Activated T-cell treated with anti-CD3 and anti-CD28 coated beads, Interleukin-2, amount 50 U/mL, for 4 hours (primary cell): ENCODE data around the gene GTF3A. TPM values are rescaled to one million over a fixed set of nuclear protein-coding genes. Genes with fewer than 3 reads are reported as not detected.

Experiments used
- ATAC-seq, 2 donors: fragments of 200-7000 bp; cut with Tn5 transposase; one replicate each; pipeline ENCODE4 v1.10.0; 2021
- DNase-seq: peaks from one replicate; pipeline ENCODE4 v3.0.0-alpha.2; 2020
- H3K27me3 Mint-ChIP-seq: one replicate; pipeline ENCODE4 v1.8.0; 2021; ENCODE audit warnings: low read depth, mixed read lengths
- H3K36me3 Mint-ChIP-seq: one replicate; pipeline ENCODE4 v1.8.0; 2022; ENCODE audit warnings: mixed read lengths; ENCODE audit not compliant: insufficient read depth
- H3K4me1 Mint-ChIP-seq: one replicate; pipeline ENCODE4 v1.8.0; 2021; ENCODE audit warnings: low read depth, mixed read lengths
- H3K4me3 Mint-ChIP-seq: one replicate; pipeline ENCODE4 v1.8.0; 2021; ENCODE audit warnings: mild to moderate bottlenecking, moderate library complexity, mixed read lengths
- H3K9me3 Mint-ChIP-seq: one replicate; pipeline ENCODE4 v1.8.0; 2021; ENCODE audit warnings: mixed read lengths
- total RNA-seq, 3 donors: library from RNA; stranded (reverse); gene quantifications; one replicate each; pipeline ENCODE4 v1.2.1, GENCODE V29; 2021

GTF3A gene
- total RNA-seq, 3 donors from 2014 or later: 203 to 279 (median 246) TPM

DNA sequence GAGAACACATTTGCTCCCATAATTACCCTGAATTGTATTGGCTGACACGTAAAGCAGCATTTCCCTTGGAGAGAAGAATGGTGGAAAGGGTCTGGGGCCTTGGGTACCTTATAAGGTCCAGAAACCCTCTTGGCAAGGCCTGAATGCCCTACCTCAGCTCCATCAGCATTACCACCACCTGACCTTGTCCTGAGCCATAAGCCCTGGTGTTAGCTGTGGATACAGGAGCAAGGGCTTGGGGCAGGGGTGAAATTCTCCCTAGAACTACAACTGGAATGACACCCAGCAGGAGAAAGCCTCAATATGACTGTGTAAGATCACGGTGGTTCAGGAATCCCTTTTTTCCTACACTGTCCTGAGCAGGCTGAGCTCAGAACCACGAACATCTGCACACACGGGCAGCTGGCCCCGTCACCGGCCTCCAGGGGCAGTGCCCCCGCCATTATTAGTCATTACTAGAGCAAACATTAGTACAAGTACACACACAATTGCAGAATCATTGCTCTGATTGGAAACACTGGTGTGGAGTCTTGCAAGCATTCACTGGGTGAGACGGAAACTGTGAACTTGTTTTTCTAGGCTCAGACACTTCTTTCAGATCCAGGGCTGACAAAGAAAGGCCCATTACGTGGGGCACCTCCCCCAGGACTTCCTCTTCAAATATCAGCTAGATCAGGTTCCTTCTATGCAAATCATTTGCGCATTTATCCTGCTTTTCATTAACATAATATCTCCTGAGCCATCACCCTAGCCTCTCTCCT is 52.7 kb downstream of the GTF3A start:
- H3K9me3 Mint-ChIP-seq: peaks cover under 1% of the 10 kb centered on the region
- DNase-seq: no peak
- no peaks in the 10 kb centered on the region for H3K36me3 Mint-ChIP-seq
- ATAC-seq: peak in 1 of 2 donors; percentile 61
- no peak overlapping the region for H3K4me3 Mint-ChIP-seq
- H3K27me3 Mint-ChIP-seq: peaks cover 2% of the 10 kb centered on the region
- H3K4me1 Mint-ChIP-seq: peaks cover 14% of the 10 kb centered on the region

DNA sequence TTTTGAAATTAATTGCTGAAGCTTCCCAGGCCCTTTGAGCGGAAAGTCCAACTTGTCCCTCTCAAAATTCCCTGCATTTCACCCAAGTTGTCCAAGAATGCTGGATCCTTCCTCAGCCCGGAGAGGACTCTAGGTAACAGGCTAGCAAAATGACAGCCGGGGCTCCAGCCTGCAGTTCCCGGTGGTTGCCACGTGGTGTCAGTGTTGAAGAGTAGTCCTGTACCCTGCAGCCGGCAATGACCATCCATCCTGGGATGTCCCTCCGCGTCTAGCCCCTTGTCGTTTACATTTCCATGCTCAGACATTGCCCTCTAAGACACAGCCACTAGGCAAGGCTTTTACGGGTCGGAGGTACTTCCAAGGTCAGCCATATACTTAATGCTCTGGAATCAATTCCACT is 57.3 kb downstream of the GTF3A start:
- Mint-ChIP-seq H3K36me3 (no peaks in the 10 kb centered on the region), H3K9me3 (peaks cover 12% of the 10 kb centered on the region), H3K4me3 (no peak overlapping the region), H3K27me3 (peaks cover 10% of the 10 kb centered on the region), H3K4me1 (peaks cover 20% of the 10 kb centered on the region)
- peak; percentile 6 for DNase-seq
- ATAC-seq: no peak

DNA sequence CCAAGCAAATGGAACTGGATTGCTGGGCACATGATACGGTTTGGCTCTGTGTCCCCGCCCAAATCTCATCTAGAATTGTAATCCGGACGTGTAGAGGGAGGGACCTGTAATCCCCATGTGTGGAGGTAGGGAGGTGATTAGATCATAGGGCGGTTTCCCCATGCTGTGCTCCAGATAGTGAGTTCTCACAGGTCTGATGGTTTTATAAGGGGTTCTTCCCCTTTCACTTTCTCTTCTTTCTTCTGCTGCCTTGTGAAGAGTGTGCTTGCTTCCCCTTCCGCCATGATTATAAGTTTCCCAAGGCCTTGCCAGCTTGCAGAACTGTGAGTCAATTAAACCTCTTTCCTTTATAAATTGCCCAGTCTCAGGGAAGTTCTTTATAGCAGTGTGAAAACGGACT is 58.6 kb downstream of the GTF3A start:
- Mint-ChIP-seq H3K27me3 (peaks cover 9% of the 10 kb centered on the region), H3K4me1 (peaks cover 10% of the 10 kb centered on the region), H3K9me3 (peaks cover 12% of the 10 kb centered on the region), H3K36me3 (no peaks in the 10 kb centered on the region), H3K4me3 (no peak overlapping the region)
- DNase-seq (no peak), ATAC-seq (peak; percentile 18 to 58)

DNA sequence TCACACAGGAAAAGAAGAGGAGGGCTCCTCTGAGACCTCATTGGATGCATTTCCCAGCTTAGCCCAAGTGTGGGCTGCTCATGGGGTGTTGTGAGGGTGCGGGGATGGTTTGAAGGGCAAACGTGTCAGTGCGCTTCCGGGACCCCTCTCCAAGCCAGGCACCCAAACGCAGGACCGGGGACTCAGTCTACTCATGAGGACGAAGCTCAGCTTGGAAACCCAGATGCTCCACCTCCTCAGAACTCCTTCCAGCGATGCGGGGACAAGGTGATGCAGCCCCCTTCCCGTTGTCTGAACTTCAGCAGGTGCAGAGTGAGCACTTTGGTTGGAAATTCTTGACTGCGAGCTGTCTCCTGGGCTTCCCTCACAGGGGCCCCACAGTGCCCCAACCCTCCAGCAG is 59.0 kb downstream of the GTF3A start:
- H3K9me3 Mint-ChIP-seq: peaks cover 12% of the 10 kb centered on the region
- H3K4me1 Mint-ChIP-seq: peaks cover 6% of the 10 kb centered on the region
- ATAC-seq (no peak), DNase-seq (no peak)
- H3K36me3 Mint-ChIP-seq: no peaks in the 10 kb centered on the region
- H3K27me3 Mint-ChIP-seq: peaks cover 7% of the 10 kb centered on the region
- H3K4me3 Mint-ChIP-seq: no peak overlapping the region

Other genes starting within 250 kb of the GTF3A start
- 1,000 to 10,000 TPM; 1,554 to 1,640 (median 1,611) TPM for gene RPL21, start 173.1 kb upstream of the GTF3A start, total RNA-seq
- 1 to 10 TPM; 5.2 to 7.3 (median 5.5) TPM for gene RASL11A, start 153.8 kb upstream of the GTF3A start, total RNA-seq
- 10 to 100 TPM; 19.8 to 28.2 (median 21.2) TPM for gene MTIF3, start 25.9 kb downstream of the GTF3A start, total RNA-seq
- gene LNX2, start 195.9 kb downstream of the GTF3A start, total RNA-seq: 1 to 10 TPM; 2.8 to 3.4 (median 2.8) TPM
- 100 to 1,000 TPM; 129 to 146 (median 135) TPM for gene POLR1D, start 197.3 kb downstream of the GTF3A start, total RNA-seq